HPDE6-E6E7 (cell line): ENCODE measurements around the gene FAM131C.
A peak's percentile ranks its signal among the peaks of the same experiment; 100 is the strongest.

ENCODE experiments used
- DNase-seq: peaks from one replicate; pipeline ENCODE4 v3.0.0; 2011; ENCODE audit warnings: missing footprints; ENCODE audit errors: extremely low spot score

Gene FAM131C

DNA sequence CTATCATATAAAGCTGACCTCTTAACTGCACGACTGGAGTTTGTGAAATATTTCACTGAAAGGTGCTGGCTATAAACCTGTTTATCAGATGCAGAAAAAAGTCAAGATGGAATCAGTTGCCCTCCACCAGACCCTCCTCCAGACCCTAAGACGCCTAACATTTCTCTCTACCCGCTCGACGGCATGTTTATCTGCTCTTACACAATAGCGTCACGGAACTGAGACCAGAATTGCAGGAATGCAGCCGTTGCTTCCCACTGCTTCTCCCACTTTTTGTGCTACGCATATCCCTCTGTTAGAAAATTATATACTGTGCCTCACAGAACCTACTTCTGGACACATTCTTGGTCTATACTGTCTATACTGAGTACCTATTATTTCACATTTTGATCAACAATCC is 28.2 kb upstream of the FAM131C start:
- DNase-seq = no peak

DNA sequence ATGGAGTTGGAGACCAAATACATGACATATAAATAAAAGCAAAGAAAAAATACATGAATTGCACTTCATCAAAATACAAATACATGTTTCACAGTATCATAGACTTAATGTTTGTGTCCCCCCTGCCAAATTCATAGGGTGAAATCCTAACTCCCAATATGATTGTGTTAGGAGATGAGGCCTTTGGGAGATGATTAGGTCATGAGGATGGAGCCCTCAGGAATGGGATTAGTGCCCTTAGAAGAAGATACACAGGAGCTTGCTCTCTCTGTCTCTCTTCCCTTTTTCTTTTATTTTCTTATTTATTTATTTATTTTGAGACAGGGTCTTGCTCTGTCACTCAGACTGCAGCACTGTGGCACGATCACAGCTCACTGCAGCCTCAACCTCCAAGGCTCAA is 26.0 kb upstream of the FAM131C start:
- DNase-seq = no peak

DNA sequence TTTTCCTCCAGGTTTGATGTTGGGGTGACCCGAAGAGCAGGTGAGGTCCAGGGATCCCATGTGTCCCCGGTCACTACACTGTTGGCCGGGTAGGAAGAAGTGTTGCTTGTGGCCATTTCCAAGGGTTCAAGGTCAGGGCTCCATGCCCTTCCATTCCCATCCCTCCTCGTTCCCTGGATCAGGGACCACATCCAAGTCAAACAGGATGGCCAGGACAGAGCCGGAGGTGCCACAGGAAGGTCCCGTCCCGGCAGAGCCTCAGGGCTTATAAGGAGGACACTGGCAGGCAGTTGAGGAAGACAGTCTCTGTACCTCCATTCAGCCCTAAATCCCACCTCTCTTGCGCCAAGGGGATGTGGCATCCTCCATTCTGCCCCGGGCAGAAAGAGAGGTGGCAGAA is 22.0 kb upstream of the FAM131C start:
- no peak for DNase-seq

DNA sequence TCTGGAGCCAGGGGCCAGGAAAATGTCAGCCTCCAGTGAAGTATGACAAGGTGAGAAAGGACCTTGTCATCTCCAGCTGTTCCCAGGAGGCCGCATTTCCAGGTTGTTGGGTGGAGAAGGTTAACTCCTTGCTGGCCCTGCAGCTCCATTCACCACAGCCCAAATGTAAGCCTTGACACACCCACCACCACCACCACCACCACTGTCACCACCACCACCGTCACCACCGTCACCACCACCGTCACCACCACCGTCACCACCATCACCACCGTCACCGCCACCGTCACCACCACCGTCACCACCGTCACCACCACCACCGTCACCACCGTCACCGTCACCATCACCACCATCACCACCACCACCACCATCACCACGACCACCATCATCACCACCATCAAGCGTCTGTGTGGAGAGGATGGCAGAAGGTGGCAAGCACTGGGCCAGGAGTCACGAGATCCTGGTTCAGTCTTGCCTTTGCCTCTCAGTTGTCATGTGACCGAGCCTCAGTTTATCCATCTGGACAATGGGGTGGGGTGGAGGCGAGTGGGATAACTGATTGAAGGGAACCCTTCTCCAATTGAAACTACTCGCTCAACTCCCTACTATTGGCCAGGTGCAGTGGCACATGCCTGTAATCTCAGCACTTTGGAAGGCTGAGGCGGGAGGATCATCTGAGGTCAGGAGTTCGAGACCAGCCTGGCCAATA is 21.2 kb upstream of the FAM131C start:
- DNase-seq = no peak

DNA sequence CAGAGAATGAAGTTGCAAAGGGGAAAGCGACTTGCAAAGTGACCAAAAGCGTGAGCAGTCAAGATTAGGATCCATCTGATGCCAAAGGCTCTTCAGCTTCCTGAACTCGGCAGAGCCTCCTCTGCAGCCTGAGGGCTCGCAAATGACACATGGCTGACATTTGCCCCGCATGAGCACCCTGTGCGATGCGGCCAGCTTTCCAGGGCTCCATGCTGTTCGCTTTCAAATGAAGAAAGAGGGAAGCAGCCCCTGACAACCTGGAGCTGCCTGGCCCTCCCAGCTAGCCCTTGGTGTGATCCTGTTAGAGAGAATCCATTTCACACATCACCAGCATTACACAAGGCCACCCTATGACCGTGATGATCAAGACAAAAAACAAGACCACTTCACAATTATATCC is 20.2 kb upstream of the FAM131C start:
- no peak for DNase-seq

DNA sequence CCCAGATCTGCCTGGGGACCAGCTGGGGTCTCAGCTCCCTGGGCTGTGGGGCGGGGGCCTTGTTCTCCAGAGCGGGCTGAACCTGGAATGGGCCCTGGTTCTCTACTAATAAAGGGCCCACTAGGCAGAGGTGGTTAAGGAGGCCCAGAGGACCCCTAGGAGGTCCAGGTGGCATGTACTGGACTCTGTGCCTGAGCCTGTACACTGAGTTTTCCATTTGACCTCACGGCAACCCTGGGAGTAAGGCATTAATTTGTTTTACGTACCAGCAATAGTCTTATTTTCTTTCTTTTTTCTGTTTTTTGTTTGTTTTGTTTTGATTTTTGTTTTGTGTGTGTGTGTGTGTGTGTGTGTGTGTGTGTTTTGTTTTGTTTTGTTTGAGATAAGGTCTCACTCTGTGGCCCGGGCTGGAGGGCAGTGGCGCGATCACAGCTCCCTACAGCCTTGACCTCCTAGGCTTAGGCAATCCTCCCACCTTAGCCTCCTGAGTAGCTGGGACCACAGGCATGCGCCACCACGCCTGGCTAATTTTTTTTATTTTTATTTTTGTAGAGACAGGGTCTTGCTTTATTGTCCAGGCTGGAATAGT is 19.6 kb upstream of the FAM131C start:
- no peak for DNase-seq

DNA sequence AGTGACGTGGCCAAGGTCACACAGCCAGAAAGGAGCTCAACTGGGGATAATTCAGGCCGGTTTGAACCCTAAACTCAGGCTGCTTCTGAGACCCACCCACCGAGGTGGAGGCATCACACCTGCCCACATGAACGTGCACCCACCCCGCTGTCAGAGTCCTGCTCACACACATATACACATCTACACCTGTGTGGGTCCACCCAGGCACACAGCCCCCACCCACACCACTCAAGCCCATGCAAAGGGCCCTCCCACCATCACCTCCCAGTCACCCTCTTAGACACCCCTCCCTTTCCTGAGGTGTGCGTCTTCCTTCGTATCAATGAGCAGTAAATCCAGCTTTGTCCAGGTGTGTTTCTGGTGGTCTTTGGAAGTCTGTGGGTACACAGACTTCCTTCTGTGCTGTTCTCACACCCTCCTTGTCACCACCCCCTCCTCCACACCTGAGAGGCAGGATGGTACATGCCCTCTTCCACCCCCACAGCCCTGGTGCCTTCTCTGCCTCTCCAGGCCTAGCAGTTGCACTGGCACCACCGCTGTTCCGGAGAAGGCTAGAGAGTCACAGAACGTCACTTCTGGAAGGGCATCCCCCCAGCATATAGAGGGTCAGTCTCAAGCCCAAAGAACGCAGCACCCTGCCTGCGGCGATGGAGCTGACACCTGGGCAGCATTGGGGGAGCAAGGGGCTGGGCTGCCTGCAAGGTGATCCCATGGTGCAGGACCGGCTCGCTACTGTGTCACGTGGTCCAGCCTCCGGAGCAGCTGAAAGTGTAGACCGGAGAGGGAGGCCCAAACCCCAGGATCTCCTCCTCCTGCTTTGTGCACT is 18.9 kb upstream of the FAM131C start:
- no peak for DNase-seq

DNA sequence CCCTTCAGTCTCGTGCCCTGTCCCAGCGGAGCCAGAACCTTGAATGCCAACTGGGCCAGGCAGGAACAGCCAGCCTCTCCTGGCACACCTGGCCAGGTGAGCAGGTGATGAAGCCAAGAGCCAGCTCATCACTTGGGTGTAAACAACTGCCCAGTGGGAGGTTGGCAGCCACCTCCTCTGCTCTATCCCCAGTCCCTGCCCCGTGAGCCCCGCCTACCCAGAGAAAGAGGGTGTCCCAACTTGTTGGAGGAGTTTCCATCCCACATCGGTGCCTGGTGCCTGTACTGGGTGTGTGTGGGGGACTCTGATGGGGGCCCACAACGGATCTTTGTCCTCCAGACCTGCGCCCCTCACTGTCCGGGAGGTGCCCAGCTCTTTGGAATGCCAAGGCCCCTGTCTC is 17.8 kb upstream of the FAM131C start:
- peak; percentile 81 for DNase-seq

DNA sequence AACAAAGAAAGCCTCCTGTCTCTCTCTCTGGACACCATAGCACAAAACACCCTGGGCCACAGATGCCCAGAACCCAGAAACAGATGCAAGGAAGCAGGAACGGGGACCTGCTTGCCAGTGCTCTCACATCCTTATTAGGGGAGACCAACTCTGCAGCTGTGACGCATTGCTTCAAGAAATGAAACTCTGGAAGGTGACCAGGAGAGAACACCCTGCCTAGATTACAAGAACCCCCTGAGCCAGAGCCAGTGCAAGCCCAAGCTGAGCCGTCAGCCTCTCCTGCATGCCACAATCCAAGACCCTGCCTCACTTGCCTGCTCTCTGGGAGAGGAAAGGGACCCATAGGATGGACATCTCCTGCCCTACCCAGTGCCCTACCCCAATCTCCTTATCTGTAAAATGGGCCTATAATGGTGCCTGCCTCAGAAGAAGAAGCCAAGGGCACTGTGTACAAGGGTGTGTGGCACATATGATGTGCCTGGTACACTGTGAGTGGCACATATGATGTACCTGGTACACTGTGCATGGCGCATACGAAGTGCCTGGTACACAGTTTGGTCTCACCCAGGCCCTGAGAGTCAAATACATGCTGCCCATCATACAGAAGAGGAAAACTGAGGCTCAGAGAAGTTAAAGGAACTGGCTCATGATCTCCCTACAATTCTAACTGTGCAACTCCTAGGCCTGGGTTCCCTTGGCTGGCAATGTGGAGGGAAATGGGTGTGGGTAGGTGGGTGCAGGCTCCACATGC is 16.8 kb upstream of the FAM131C start:
- DNase-seq = no peak

DNA sequence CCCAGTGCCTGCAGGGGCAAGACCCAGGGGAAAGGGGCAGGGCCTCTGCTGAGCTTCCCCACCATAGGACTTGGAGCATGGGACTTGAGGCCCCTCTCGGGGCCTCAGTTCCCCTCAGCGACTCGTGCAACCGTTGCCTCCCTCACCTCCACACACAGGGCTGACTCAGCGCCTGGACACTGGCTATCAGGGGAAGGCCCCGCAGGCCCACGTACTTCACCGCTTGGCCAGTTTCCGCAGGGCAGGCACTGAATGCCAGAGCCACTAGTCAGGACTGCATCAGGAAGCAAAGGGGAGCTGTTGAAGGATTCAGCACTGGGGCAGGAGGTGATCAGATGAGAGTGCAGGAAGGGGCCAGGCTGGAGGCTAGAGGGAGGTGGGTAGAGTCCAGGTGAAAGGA is 15.5 kb upstream of the FAM131C start:
- peak; percentile 96 for DNase-seq

DNA sequence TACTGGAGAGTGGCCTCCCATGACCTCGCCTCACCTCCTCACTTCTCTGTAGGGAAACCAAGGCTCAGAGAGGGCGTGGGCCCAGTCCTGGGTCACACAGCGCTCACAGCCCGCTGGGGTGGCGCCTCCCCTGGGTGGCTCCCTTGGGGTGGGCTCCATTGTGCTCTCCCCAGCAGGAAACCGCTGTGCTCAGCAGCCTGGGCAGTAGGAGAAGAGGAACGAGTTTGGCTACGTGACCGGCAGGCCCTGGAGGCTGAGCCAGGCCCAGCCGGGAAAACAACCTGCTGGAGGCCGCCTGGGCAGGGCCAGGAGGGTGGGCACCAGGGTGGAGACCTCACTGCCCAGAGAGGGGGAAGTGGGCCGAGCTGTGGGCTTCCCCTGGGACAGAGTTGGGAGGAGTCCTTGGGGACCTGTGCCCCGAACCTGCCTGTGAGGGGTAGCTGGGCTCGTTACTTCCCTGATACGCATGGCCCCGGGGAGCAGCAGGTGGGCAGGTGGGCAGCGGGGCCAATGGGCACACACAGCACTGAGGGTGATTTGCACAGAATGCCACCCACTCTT is 15.0 kb upstream of the FAM131C start:
- no peak for DNase-seq

DNA sequence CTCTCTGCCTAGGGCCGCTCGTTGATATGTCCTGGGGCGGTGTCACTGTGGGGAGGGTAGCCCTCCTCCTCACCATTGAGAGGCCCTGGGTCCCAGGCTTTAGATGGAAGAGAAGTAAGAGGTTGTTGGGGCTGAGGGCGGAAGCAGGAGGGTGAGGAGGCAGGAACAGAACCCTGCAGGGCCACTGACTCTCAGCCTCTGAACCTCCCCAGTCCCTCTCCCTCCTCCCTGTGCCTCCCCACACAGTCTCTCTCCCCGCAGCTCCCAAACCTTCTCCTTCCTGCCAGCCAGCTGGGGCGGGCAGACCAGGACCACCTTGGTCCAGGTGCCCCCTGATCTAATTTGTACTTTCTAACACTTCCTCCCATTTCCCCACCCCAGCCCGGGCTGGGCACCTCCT is 14.3 kb upstream of the FAM131C start:
- DNase-seq = no peak

DNA sequence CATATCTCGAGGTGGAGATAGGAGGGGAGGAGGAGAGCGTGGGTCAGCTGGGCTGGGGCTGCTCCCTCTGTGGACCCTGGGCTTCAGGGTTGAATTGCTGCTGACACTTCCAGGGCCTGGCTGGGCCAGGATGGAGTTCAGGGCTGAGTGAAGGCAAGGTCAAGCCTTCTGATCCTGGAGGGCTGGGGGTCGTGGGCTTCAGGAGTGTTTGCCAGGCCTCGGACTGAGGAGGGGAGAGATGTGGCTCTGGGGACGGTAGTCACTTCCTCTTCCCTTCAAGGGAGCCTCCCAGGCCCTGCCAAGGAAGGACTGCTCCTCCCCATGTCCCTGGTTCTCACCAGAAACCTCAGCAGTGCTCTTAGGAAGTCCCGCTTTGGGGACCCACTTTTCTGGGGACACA is 12.1 kb upstream of the FAM131C start:
- no peak for DNase-seq

DNA sequence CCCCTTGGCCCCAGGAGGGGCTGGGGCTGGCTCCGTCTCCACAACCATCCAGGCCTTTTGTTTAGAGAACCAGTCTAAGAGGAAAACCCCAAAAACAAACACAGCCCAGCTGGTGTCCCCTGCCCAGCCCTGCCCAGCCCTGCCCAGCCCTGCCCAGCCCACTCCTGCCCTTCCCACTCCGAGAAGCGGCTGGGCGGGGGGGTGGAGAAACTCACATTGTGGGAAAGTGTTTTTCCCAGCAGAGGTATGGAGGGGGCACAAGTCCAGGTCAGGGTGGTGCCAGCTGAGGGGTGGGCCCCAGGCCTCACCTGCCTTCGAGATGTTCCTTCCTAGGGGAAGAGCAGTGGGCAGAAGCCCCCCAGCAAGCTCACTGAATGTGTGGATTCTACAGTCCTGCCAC is 10.0 kb upstream of the FAM131C start:
- no peak for DNase-seq

DNA sequence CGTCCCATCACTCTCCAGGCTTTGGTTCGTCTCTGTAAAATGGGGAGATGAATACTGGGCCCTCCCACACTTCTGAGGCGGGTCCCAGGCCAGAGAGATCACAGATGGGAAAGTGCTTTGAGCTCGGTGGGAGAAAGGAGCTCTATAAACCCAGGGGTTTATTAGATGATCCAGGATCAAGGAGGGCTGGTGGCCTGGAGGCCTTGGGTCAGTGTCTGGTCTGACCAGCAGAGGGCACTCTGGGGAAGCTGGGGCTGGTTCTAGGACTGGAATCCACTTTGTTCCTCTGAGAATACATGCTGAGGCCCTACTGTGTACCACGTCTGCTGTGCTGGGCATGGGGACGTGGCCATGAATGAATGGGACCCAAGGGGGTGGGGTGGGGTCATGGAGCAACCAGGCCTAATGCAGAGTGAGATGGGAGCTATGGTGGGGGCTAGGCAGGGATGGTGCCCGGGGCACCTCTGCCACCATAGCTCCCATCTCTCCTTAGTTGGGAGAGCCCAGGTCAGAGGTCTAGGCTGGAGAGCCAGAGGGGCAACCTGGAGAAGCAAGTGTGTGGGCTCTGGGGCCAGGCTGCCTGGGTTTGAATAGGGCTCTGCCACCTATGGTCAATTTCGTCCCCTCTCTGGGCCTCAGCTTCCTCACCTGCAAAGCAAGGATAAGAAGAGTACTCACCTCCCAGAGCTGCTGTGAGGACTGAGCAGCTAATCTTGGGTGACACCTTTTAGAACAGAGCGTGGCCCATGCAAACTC is 9.0 kb upstream of the FAM131C start:
- DNase-seq = no peak

DNA sequence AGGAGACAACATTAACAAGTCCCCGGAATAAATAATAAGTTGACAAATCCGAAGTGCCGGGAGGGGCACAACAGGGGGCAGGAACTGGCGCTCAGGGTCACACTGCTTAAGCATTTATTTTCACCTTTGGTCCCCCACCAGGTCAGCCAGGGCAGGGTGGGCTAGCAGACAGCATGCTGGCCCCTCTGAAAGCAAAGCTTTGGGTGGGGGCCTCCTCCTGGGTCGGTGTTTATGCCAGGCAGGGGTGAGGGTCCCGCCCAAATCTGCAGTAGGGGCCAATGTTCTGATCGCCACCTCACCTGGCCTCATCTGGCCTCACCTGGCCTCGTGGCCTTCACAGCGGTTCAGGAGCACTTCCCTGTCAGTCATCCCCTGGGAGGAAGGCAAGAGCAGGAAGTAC is 8.2 kb upstream of the FAM131C start:
- DNase-seq = no peak

DNA sequence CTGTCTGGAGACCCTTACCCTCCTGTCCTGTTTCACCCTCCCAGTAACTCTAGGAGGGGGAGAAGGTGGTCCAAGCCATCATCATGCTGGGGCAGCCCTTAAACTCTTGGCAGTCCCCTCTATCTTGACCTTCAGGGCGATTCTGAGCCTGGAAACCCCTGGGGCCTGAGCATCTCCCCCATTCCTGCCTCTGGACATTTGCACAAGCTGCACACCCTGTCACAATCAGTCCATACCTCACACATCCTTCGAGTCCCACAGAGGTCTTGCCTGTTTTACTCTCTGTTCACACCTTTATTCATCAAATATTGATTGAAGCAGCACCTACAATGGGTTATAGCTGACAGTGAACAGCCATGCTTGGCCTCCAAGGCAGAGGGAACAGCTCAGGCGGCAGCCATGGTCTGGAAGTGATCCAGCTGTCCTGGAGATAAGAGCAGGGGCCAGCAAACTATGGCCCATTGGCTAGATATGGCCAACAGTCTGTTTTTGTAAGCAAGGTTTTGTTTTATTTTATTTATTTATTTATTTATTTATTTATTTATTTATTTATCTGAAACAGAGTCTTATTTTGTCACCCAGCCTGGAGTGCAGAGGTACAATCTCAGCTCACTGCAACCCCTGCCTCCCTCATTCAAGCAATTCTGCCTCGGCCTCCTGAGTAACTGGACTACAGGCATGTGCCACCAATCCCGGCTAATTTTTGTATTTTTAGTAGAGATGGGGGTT is 7.1 kb upstream of the FAM131C start:
- no peak for DNase-seq

DNA sequence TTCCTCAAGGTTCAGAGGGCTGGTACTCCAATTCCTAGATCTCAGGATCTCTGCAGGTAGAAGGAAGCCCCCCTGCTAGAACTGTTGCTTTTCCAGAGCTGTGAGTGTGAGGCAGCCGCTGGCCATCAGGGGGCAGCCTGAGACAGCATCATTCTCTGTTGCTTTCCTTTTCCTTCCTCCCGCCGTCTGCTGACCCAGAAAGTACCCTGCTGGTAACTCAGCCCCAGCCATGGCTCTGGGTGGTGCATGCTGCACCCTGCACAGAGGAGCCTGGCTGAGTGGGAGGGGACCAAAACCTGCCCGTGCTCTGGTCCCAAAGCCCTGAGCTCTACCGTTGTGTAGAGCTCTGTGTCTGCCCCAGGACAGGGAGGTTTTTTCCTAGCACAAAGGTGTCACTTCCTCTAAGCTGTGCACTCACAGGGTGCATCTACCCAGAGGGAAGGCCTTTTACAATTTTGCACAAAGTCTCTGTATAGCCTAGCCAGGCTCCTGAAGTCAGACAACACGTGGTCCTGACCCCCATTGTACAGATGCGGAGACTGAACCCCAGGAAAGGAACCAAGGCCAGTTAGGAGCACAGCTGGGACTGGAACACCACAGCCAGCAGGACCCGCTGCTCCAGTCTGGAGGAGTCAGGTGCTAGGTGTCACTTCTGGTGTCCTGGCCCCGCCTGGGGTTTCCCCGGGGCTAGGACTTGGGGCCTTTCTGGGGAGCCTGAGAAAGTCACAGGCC is 5.6 kb upstream of the FAM131C start:
- peak; percentile 61 for DNase-seq

DNA sequence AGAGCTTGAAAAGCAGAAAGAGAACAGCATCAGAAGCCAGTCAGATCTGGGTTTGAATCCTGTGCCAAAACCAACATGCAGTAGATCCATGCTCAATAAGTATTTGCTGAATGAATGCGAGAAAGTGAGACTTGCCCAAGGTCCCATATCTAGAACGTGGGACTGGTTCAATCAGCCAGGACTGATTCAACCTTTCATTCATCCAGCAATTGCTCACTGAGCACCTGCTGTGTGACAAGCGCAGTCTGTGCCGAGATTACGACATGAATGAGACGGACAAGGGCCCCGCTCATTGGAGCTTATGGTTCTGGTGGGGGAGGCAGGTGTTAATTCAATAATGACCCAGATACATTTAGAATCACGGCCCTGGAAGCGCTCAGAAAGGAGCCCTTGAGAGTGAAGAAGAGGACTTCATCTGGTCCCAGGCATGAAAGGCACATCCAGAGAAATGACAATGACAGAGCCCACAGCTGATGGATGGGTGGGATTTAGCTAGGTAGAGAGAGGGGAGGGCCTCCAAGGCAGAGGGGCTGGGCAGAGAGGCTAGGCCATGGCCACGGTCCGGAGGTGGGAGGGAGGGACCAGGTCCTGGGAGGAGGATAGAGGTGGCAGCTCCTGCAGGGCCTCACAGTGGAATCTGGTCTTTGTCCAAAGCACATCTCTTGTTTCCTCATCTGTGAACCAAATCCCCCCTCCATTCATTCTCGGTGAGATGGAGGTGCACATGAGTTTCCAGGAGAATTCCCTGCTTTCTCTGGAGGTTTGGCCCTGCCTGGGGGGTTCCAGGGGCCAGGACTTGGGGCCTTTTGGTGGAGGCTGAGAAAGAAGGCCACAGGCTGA is 4.2 kb upstream of the FAM131C start:
- no peak for DNase-seq
